IPS DF 4.7 (cell line): ENCODE data around the gene RO60.
"Not testable (repeated sequence)": the region's sequence is repeated elsewhere in the genome, so short reads cannot be mapped to it uniquely, and the experiment has no call there.

ENCODE experiments used
- DNase-seq: peaks from one replicate; pipeline ENCODE4 v3.0.0-alpha.2; 2013; ENCODE audit warnings: low spot score; ENCODE audit errors: extremely low read depth

RO60 gene

GRCh38 chr1:193059282-193060114 lies at the start of gene RO60, which contains the start of gene UCHL5:
RO60 (plus strand) TSS chr1:193059612; CDS start chr1:193069055, 9,443 bp downstream.
UCHL5 (minus strand) TSS chr1:193059360; CDS start chr1:193059260, 100 bp downstream.
- peak; percentile 89 for DNase-seq

GRCh38 chr1:193011406-193011805 lies 48.0 kb upstream of the RO60 start:
- no peak for DNase-seq

GRCh38 chr1:193013005-193013404 lies 46.4 kb upstream of the RO60 start:
- DNase-seq: no peak

- DNase-seq: no peak
Measured at GRCh38 chr1:193013707-193014106, 45.7 kb upstream of the RO60 start.

- no peak for DNase-seq
Measured at GRCh38 chr1:193014400-193014799, 45.0 kb upstream of the RO60 start.

GRCh38 chr1:193016788-193017187 lies 42.6 kb upstream of the RO60 start:
- DNase-seq: no peak

GRCh38 chr1:193019442-193020026 lies 39.9 kb upstream of the RO60 start:
- no peak for DNase-seq

- no peak for DNase-seq
Measured at GRCh38 chr1:193025218-193025617, 34.2 kb upstream of the RO60 start.

- no peak for DNase-seq
Measured at GRCh38 chr1:193030280-193030679, 29.1 kb upstream of the RO60 start.

GRCh38 chr1:193031431-193031830 lies 28.0 kb upstream of the RO60 start:
- no peak for DNase-seq

GRCh38 chr1:193032643-193033427 lies 26.6 kb upstream of the RO60 start:
- not testable (repeated sequence) for DNase-seq

- DNase-seq: no peak
Measured at GRCh38 chr1:193033610-193034009, 25.8 kb upstream of the RO60 start.

GRCh38 chr1:193036337-193037047 lies 22.9 kb upstream of the RO60 start:
- DNase-seq: no peak

- DNase-seq: no peak
Measured at GRCh38 chr1:193040011-193040410, 19.4 kb upstream of the RO60 start.

- no peak for DNase-seq
Measured at GRCh38 chr1:193042766-193043691, 16.4 kb upstream of the RO60 start.

- DNase-seq: not testable (repeated sequence)
Measured at GRCh38 chr1:193048913-193049312, 10.5 kb upstream of the RO60 start.

- DNase-seq: no peak
Measured at GRCh38 chr1:193054169-193054675, 5.2 kb upstream of the RO60 start.

GRCh38 chr1:193058529-193059281 lies 707 bp upstream of the RO60 start:
- no peak for DNase-seq

- no peak for DNase-seq
Measured at GRCh38 chr1:193060115-193060403, 647 bp downstream of the RO60 start.

GRCh38 chr1:193060406-193060805 lies 994 bp downstream of the RO60 start:
- DNase-seq: no peak
